ENCODE measurements around the gene LIMS4. TPM values are rescaled to one million over a fixed set of nuclear protein-coding genes. Genes with fewer than 3 reads are reported as not detected.
"Not testable (repeated sequence)": the region's sequence is repeated elsewhere in the genome, so short reads cannot be mapped to it uniquely, and the experiment has no call there.

The LIMS4 gene
- polyA plus RNA-seq, 6 donors from 2014 or later, result 0.58 to 1.6 (median 0.86) TPM

GRCh38 chr2:110468921-110469320 is 3.7 kb downstream of the LIMS4 start:
- H3K36me3 Mint-ChIP-seq; H3K9me3 Mint-ChIP-seq; H3K4me1 Mint-ChIP-seq; H3K4me3 Mint-ChIP-seq; DNase-seq; H3K27ac Mint-ChIP-seq; H3K27me3 Mint-ChIP-seq; ATAC-seq (ENCODE audit: low read depth in 2 of 2): not testable (repeated sequence)

GRCh38 chr2:110465312-110465711 is 7.3 kb downstream of the LIMS4 start:
- H3K9me3 Mint-ChIP-seq; H3K4me3 Mint-ChIP-seq; ATAC-seq (ENCODE audit: low read depth in 2 of 2); DNase-seq; H3K36me3 Mint-ChIP-seq; H3K27ac Mint-ChIP-seq; H3K27me3 Mint-ChIP-seq; H3K4me1 Mint-ChIP-seq: not testable (repeated sequence)

GRCh38 chr2:110462458-110462857 is 10.2 kb downstream of the LIMS4 start:
- H3K27ac Mint-ChIP-seq; H3K4me1 Mint-ChIP-seq; H3K9me3 Mint-ChIP-seq; ATAC-seq (ENCODE audit: low read depth in 2 of 2); DNase-seq; H3K36me3 Mint-ChIP-seq; H3K4me3 Mint-ChIP-seq; H3K27me3 Mint-ChIP-seq: not testable (repeated sequence)

DNA sequence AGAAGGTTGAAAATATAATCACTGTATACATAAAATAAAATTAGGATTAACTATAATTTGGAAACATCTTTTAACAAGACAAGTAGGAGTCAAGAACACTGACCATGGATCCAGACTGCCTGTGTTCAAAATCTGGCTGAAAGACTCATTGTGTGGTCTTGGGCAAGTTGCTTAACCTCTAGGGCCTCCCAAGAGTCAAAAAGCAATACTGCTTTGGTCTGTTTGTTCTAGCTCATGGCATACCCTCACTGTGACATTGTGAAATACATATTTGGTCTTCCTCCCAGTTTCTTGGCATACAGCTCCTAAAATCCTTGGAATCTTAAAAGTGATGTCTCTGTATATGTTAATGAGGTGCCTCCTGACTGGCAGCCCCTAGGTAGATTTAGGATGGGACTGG is 12.3 kb downstream of the LIMS4 start:
- H3K27ac Mint-ChIP-seq; DNase-seq; H3K4me1 Mint-ChIP-seq; H3K4me3 Mint-ChIP-seq; H3K9me3 Mint-ChIP-seq; H3K27me3 Mint-ChIP-seq; ATAC-seq (ENCODE audit: low read depth in 2 of 2); H3K36me3 Mint-ChIP-seq: not testable (repeated sequence)

DNA sequence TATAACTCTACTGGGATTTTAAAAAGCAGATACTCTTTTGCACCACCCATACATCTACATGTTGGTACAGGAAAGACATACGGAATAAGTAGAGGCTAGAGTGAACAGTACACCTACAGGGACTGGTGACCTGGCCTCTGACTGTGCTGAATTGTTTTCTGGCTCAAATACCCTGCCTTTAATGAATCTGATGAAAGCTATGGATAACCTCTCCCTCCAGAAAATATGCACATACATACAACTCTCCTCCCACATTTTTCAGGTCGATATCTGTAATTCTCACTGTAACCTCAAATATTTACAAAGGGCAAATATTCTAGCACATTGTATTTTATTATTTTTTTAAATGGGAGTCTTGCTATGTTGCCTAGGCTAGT is 15.4 kb downstream of the LIMS4 start:
- not testable (repeated sequence) for H3K27ac Mint-ChIP-seq; H3K36me3 Mint-ChIP-seq; H3K9me3 Mint-ChIP-seq; H3K27me3 Mint-ChIP-seq; H3K4me3 Mint-ChIP-seq; DNase-seq; H3K4me1 Mint-ChIP-seq; ATAC-seq (ENCODE audit: low read depth in 2 of 2)

GRCh38 chr2:110456291-110457213 is 16.1 kb downstream of the LIMS4 start:
- DNase-seq; H3K27me3 Mint-ChIP-seq; H3K4me1 Mint-ChIP-seq; H3K27ac Mint-ChIP-seq; ATAC-seq (ENCODE audit: low read depth in 2 of 2); H3K9me3 Mint-ChIP-seq; H3K4me3 Mint-ChIP-seq; H3K36me3 Mint-ChIP-seq: not testable (repeated sequence)

- not testable (repeated sequence) for H3K27ac Mint-ChIP-seq; H3K9me3 Mint-ChIP-seq; H3K27me3 Mint-ChIP-seq; DNase-seq; H3K4me3 Mint-ChIP-seq; H3K4me1 Mint-ChIP-seq; ATAC-seq (ENCODE audit: low read depth in 2 of 2); H3K36me3 Mint-ChIP-seq
These were observed 17.4 kb downstream of the LIMS4 start for GRCh38 chr2:110455080-110455670.

- H3K36me3 Mint-ChIP-seq; DNase-seq; H3K4me1 Mint-ChIP-seq; H3K4me3 Mint-ChIP-seq; ATAC-seq (ENCODE audit: low read depth in 2 of 2); H3K27me3 Mint-ChIP-seq; H3K27ac Mint-ChIP-seq; H3K9me3 Mint-ChIP-seq: not testable (repeated sequence)
These were observed 21.7 kb downstream of the LIMS4 start for GRCh38 chr2:110450951-110451350.

DNA sequence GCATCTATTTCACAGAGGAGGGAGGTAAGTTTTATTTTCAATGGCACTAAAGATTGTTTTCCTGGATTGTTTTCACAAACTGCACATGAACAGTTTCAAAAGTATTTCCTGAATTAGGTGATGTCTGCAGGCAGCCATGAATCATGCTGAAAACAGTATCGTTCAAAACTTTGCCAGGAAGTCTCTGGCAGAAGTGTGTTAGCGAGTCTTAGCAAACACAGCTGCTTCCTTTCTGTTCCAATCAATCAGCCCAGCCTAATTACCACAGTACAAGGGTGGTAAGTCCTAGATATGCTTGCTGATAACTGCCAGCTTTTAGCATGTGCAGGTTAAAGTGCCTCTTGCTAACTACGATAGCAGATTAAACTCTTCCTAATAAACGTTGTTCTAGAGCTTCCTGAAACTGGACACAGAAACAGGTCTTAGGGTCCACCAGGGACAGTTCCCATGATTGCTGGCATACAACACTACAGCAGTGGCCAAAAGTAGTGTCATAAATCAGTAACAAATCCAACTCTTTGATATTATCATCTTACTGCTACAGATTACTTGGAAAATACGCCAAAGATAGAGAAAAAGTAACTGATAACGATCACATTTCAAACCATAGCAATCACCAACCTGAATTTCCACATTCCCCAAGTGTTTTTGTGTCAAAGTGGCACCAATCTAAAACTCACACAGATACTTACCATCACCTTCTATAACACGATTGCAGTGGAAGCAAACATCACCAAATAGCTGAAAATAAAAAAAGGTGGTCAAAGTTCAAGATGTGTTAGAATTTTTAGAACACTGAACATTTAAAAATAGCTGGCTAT is 23.3 kb downstream of the LIMS4 start:
- not testable (repeated sequence) for H3K4me3 Mint-ChIP-seq; H3K27me3 Mint-ChIP-seq; H3K9me3 Mint-ChIP-seq; DNase-seq; H3K27ac Mint-ChIP-seq; H3K4me1 Mint-ChIP-seq; ATAC-seq (ENCODE audit: low read depth in 2 of 2); H3K36me3 Mint-ChIP-seq

- not testable (repeated sequence) for H3K27me3 Mint-ChIP-seq; H3K4me3 Mint-ChIP-seq; H3K27ac Mint-ChIP-seq; DNase-seq; ATAC-seq (ENCODE audit: low read depth in 2 of 2); H3K4me1 Mint-ChIP-seq; H3K9me3 Mint-ChIP-seq; H3K36me3 Mint-ChIP-seq
These were observed 26.0 kb downstream of the LIMS4 start for GRCh38 chr2:110446644-110447043.

- H3K27me3 Mint-ChIP-seq, H3K27ac Mint-ChIP-seq: not testable (repeated sequence)
These were observed 29.2 kb downstream of the LIMS4 start for GRCh38 chr2:110443305-110444005.

DNA sequence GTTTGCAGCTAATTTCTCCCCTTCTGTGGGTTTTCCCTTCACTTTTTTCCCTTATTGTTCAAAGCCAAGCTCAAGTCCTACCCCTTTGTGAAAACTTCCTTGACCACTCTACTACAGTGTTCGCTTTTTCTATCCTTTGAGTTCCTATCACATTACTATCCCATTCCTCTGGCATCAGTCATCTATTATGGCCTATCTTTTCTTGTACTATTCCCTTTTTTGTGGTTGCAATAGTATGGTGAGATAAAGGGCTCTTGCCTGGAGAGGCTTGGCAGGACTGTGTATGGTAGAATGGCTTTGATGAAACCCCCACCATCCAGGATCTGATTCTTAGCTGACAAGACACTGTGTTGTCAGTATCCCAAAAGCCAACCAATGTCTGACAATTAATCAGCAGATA is 30.7 kb downstream of the LIMS4 start:
- not testable (repeated sequence) for H3K4me1 Mint-ChIP-seq; H3K27ac Mint-ChIP-seq; DNase-seq; ATAC-seq (ENCODE audit: low read depth in 2 of 2); H3K27me3 Mint-ChIP-seq; H3K4me3 Mint-ChIP-seq; H3K36me3 Mint-ChIP-seq; H3K9me3 Mint-ChIP-seq

More at GRCh38 chr2:110443305-110444005, 29.2 kb downstream of the LIMS4 start:
- H3K9me3 Mint-ChIP-seq; H3K4me1 Mint-ChIP-seq; DNase-seq; ATAC-seq (ENCODE audit: low read depth in 2 of 2); H3K4me3 Mint-ChIP-seq; H3K36me3 Mint-ChIP-seq: not testable (repeated sequence)

GRCh38 chr2:110434565-110434964 is 38.1 kb downstream of the LIMS4 start:
- H3K36me3 Mint-ChIP-seq; H3K9me3 Mint-ChIP-seq; H3K4me3 Mint-ChIP-seq; DNase-seq; H3K27me3 Mint-ChIP-seq; H3K4me1 Mint-ChIP-seq; ATAC-seq (ENCODE audit: low read depth in 2 of 2); H3K27ac Mint-ChIP-seq: not testable (repeated sequence)

All from naive B cell (primary cell).